Psoas muscle (tissue), 8 donors: ENCODE measurements around the gene CACNA1F. TPM values are rescaled to one million over a fixed set of nuclear protein-coding genes. Genes with fewer than 3 reads are reported as not detected.

Experiments used
- ATAC-seq, 4 donors: fragments of 200-7000 bp; cut with Tn5 transposase; one replicate each; pipeline ENCODE4 v1.9.1; 2020; ENCODE audit warnings: moderate library complexity in 3 of 4, mild to moderate bottlenecking in 2 of 4
- DNase-seq, 2 donors: peaks; one replicate each; pipeline ENCODE4 v3.0.0-alpha.2; 2020
- H3K27ac ChIP-seq: fragments of 200-600 bp; one replicate; pipeline ENCODE4 v1.8.0; 2022
- H3K27me3 ChIP-seq, 3 donors: fragments of 200-600 bp in 1 of 3; one replicate each; pipeline versions ENCODE4 v1.6.1 to v1.8.0; 2013 to 2022; ENCODE audit warnings: low read length in 2 of 3, mild to moderate bottlenecking in 2 of 3, moderate library complexity in 1 of 3; ENCODE audit not compliant: insufficient read depth in 3 of 3
- H3K36me3 ChIP-seq, 2 donors: fragments of 200-600 bp in 1 of 2; one replicate each; pipeline versions ENCODE4 v1.6.1 to v1.8.0; 2013 to 2022; ENCODE audit warnings: low read depth in 1 of 2, mild to moderate bottlenecking in 1 of 2, moderate library complexity in 1 of 2; ENCODE audit not compliant: insufficient read depth in 1 of 2
- H3K4me1 ChIP-seq: fragments of 200-600 bp; one replicate; pipeline ENCODE4 v1.8.0; 2022
- H3K4me3 ChIP-seq: fragments of 200-600 bp; one replicate; pipeline ENCODE4 v1.8.0; 2022; ENCODE audit warnings: mild to moderate bottlenecking
- H3K9me3 ChIP-seq: fragments of 200-600 bp; one replicate; pipeline ENCODE4 v1.8.0; 2022
- WGBS, 3 donors: extraction: QIAGEN DNeasy Blood & Tissue Kit; methylation state at CpG; one replicate each; pipeline versions ENCODE4 v1.1.6 to v1.1.7; 2013; 5-methylcytosine and 5-hydroxymethylcytosine counted together
- intact Hi-C, 2 donors: fragments of 100-400 bp; cut with DNase I; formaldehyde crosslinking; loops; one replicate each; pipeline versions ENCODE4 v1.11.0 to v1.14.2; 2022
- polyA plus RNA-seq, 3 donors: library from polyadenylated mRNA; stranded (reverse); fragments of 200-250 nt; gene quantifications; one replicate each; pipeline ENCODE4 v1.2.3, GENCODE V29; 2013
- total RNA-seq, 4 donors: library from RNA; stranded (reverse); fragmentation: NEBNext Ultra II Directional in 2 of 4; extraction: Animal tissue kit (Norgen Biotek cat#: 25700) in 2 of 4; gene quantifications; one replicate each; pipeline versions ENCODE4 v1.2.1 to v1.2.4, GENCODE V29; 2021 to 2023
- TF ChIP-seq, protein P1 (sequence below): fragments of 200-600 bp; IDR thresholded peaks from one replicate; pipeline ENCODE4 v1.8.0; 2022; ENCODE audit warnings: antibody characterized with exemption
- donor health status: healthy with polysubstance abuse.
- donor health status: DM: no; HTN: no; CAD: no; lungs with moderate emphysema.
- donor health status: Bipolar disorder and iron deficiency.
- donor health status: healthy.
- donor health status: DM: yes; HTN: yes; CAD: no.
- donor health status: DM: no; HTN: no; CAD: no.
- donor health status: DM: no; HTN: no; CAD: no.
- donor health status: DM: yes; HTN: yes; CAD: no.

Gene CACNA1F
- total and polyA plus RNA-seq, 7 donors: 0.01 to 0.12 (median 0.03) TPM; not detected in 3

DNA sequence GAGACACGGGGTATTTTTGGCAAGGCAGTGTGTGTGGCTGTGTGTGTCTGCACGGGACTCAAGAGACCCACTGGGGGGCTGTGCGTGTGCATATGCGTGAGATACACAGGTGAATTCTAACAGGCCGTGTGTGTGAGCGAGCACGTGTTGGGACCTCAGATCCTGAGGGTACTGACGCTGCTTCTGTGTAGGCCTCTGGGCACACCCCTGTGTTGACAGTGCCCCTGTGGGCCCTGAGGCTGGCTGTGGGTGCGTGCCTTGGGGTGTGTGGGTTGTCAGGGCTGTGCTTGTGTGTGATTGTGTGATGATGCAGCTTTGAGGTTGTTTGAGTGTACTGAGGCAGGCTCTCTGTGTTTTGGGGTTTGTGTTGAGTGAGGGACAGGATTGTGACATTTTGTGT, 17.4 kb upstream of the CACNA1F start:
- Histone ChIP-seq H3K27ac (no peak overlapping the region), H3K27me3 (no peaks in the 10 kb centered on the region), H3K4me3 (no peak overlapping the region), H3K4me1 (no peaks in the 10 kb centered on the region), H3K36me3 (peaks cover 0 to 17% of the 10 kb centered on the region in 2 donors), H3K9me3 (no peaks in the 10 kb centered on the region)
- ATAC-seq (no peak), DNase-seq (no peak)
- TF ChIP-seq, protein P1, sequence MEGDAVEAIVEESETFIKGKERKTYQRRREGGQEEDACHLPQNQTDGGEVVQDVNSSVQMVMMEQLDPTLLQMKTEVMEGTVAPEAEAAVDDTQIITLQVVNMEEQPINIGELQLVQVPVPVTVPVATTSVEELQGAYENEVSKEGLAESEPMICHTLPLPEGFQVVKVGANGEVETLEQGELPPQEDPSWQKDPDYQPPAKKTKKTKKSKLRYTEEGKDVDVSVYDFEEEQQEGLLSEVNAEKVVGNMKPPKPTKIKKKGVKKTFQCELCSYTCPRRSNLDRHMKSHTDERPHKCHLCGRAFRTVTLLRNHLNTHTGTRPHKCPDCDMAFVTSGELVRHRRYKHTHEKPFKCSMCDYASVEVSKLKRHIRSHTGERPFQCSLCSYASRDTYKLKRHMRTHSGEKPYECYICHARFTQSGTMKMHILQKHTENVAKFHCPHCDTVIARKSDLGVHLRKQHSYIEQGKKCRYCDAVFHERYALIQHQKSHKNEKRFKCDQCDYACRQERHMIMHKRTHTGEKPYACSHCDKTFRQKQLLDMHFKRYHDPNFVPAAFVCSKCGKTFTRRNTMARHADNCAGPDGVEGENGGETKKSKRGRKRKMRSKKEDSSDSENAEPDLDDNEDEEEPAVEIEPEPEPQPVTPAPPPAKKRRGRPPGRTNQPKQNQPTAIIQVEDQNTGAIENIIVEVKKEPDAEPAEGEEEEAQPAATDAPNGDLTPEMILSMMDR: no peak
- intact Hi-C loops: no loop called here
- 85 to 89% (median 87%) methylated on average over 3 to 9 of the region's 9 CpGs for WGBS, 3 donors

DNA sequence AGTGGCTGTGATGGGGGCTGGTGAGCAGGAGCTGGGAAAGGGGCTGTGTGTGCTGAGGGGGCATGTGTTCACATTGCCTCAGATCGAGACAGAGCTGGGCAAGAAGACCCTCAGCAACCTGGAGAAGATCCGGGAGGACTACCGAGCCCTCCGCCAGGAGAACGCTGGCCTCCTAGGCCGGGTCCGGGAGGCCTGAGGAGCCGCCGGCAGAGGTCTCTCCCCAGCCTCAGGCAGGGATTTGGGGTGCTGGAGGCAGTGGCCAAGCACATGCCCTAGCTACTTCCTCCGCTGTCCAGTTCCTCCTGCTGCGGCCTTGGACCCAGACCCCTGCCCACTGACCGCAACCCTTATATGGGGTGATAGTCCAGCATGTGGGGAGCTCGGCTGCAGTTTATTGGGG, 16.9 kb upstream of the CACNA1F start:
- TF ChIP-seq, protein P1: no peak
- DNase-seq (no peak), ATAC-seq (no peak)
- 89 to 100% (median 92%) methylated on average over 2 to 13 of the region's 13 CpGs for WGBS, 3 donors
- H3K4me3 ChIP-seq: no peak overlapping the region
- H3K27me3 ChIP-seq: no peaks in the 10 kb centered on the region
- peaks cover 0 to 22% of the 10 kb centered on the region in 2 donors for H3K36me3 ChIP-seq
- no peak overlapping the region for H3K27ac ChIP-seq
- intact Hi-C loops: no loop called here
- no peaks in the 10 kb centered on the region for H3K9me3 ChIP-seq
- no peaks in the 10 kb centered on the region for H3K4me1 ChIP-seq

DNA sequence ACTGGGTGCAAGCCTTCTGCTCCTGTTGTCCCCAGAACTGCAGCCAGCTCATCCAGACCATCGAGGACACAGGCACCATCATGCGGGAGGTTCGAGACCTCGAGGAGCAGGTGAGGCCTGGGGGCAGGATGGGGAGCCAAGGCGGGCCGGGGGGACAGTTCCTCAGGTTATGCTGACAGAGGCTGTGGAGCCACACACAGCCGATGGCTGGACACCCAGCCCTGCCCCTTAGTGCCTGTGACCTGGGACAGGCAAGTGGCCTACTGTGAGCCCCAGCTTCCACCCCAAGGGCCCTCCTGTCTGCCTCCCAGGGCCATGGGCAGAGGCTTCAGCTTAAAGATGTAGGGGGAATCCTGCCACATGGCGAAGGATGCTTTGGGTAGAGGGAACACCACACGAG, 16.5 kb upstream of the CACNA1F start:
- ATAC-seq: no peak
- Histone ChIP-seq H3K27me3 (no peaks in the 10 kb centered on the region), H3K4me3 (no peak overlapping the region), H3K36me3 (peaks cover 0 to 26% of the 10 kb centered on the region in 2 donors), H3K9me3 (no peaks in the 10 kb centered on the region), H3K27ac (no peak overlapping the region), H3K4me1 (no peaks in the 10 kb centered on the region)
- intact Hi-C loops: no loop called here
- TF ChIP-seq, protein P1: no peak
- DNase-seq: no peak
- 88 to 89% (median 88%) methylated on average over 8 to 9 of the region's 9 CpGs for WGBS, 3 donors

DNA sequence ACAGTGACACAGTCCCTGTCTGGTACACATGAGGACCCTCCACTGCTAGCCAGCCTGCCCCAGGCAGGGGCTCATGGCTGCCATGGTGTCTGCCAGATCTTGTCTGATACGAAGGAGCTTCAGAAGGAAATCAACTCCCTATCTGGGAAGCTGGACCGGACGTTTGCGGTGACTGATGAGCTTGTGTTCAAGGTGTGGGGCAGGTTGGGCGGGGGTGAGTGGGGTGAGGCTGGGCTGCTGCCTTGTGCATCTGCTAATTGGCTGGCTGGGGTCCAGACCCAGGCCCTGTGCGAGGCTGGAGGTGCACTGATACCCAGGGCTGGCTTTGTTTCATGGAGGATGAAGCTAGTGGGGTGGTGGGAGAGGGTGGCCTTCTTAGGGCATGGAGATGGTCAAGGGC, 15.9 kb upstream of the CACNA1F start:
- WGBS, 3 donors: 82 to 95% (median 91%) methylated on average over 6 of the region's 6 CpGs
- Histone ChIP-seq H3K36me3 (peaks cover 0 to 32% of the 10 kb centered on the region in 2 donors), H3K27ac (no peak overlapping the region), H3K4me3 (no peak overlapping the region), H3K9me3 (no peaks in the 10 kb centered on the region), H3K4me1 (no peaks in the 10 kb centered on the region), H3K27me3 (no peaks in the 10 kb centered on the region)
- TF ChIP-seq, protein P1: no peak
- no peak for DNase-seq
- no peak for ATAC-seq
- intact Hi-C loops: no loop called here
